Vagina (tissue), 2 donors: ENCODE measurements around the gene FCRLB. TPM values are rescaled to one million over a fixed set of nuclear protein-coding genes. Genes with fewer than 3 reads are reported as not detected.
"Not testable (repeated sequence)": the region's sequence is repeated elsewhere in the genome, so short reads cannot be mapped to it uniquely, and the experiment has no call there.

Experiments
- DNase-seq, 2 donors: peaks; one replicate each; pipeline ENCODE4 v3.0.0-alpha.2; 2017; ENCODE audit errors: extremely low spot score in 2 of 2
- H3K27ac ChIP-seq: fragments of 200-600 bp; sonication (generic); one replicate; pipeline ENCODE4 v1.5.1; 2019
- H3K27me3 ChIP-seq: fragments of 200-600 bp; sonication (generic); one replicate; pipeline ENCODE4 v1.5.1; 2019
- H3K36me3 ChIP-seq, 2 donors: fragments of 200-600 bp; sonication (generic); one replicate each; pipeline ENCODE4 v1.5.1; 2017 to 2019
- H3K4me1 ChIP-seq: fragments of 200-600 bp; sonication (generic); one replicate; pipeline ENCODE4 v1.5.1; 2019
- H3K4me3 ChIP-seq, 2 donors: fragments of 200-600 bp; sonication (generic); 1 replicate in 1 of 2; 2 replicates in 1 of 2; pipeline ENCODE4 v1.5.1; 2016 to 2019
- H3K9me3 ChIP-seq: fragments of 200-600 bp; sonication (generic); one replicate; pipeline ENCODE4 v1.5.1; 2019
- CTCF ChIP-seq, 3 experiments: fragments of 450-650 bp in 2 of 3; fragments of 200-600 bp in 1 of 3; sonication (generic) in 1 of 3; IDR thresholded peaks; one replicate each; pipeline ENCODE4 v1.5.1; 2017 to 2019; ENCODE audit warnings: antibody characterized with exemption in 3 of 3, mild to moderate bottlenecking in 2 of 3, moderate library complexity in 2 of 3
- POLR2A ChIP-seq, 2 donors: fragments of 450-650 bp; IDR thresholded peaks; one replicate each; pipeline ENCODE4 v1.6.1; 2017; ENCODE audit warnings: antibody characterized with exemption in 2 of 2, mild to moderate bottlenecking in 2 of 2, moderate library complexity in 2 of 2
- POLR2AphosphoS5 ChIP-seq, 2 donors: sonication (generic); formaldehyde crosslinking; IDR thresholded peaks; one replicate each; pipeline ENCODE4 v1.9.0; 2017; ENCODE audit warnings: antibody characterized with exemption in 2 of 2, mild to moderate bottlenecking in 2 of 2, low read depth in 1 of 2; ENCODE audit not compliant: insufficient read depth in 1 of 2
- intact Hi-C: fragments of 100-400 bp; cut with DNase I; formaldehyde crosslinking; loops from one replicate; pipeline ENCODE4 v1.15.1; 2023
- total RNA-seq: library from RNA; depleted of rRNA; stranded (reverse); fragments of >200 nt; gene quantifications from one replicate; pipeline ENCODE4 v1.2.3, GENCODE V29; 2016

FCRLB gene
- total RNA-seq, 1 donor from 2014 or later: not detected

GRCh38 chr1:161763522-161764098, 42.3 kb downstream of the FCRLB start:
- intact Hi-C loops: no loop called here
- peaks cover 22% of the 10 kb centered on the region for H3K4me1 ChIP-seq
- no peaks in the 10 kb centered on the region for H3K27me3 ChIP-seq
- DNase-seq: no peak
- H3K4me3 ChIP-seq: no peak overlapping the region
- H3K27ac ChIP-seq: no peak overlapping the region
- peaks cover 0 to 6% of the 10 kb centered on the region in 2 donors for H3K36me3 ChIP-seq
- H3K9me3 ChIP-seq: no peaks in the 10 kb centered on the region
- TF ChIP-seq CTCF (IDR thresholded peaks at IDR 0.05) (no peak), POLR2AphosphoS5 (IDR thresholded peaks at IDR 0.05; ENCODE audit: insufficient read depth in 1 of 2, low read depth in 1 of 2) (no peak), POLR2A (IDR thresholded peaks at IDR 0.05) (no peak)

GRCh38 chr1:161766102-161766981, 45.0 kb downstream of the FCRLB start, which contains the start of gene ATF6:
TSS of gene ATF6 (plus strand) at chr1:161766320. CDS start at chr1:161766361, 41 bp downstream.
- H3K9me3 ChIP-seq: no peaks in the 10 kb centered on the region
- intact Hi-C loops: no loop called here

GRCh38 chr1:161768461-161768860, 47.1 kb downstream of the FCRLB start:
- intact Hi-C loops: no loop called here
- no peak overlapping the region for H3K27ac ChIP-seq
- no peak for DNase-seq

More at GRCh38 chr1:161766102-161766981, 45.0 kb downstream of the FCRLB start, which contains the start of gene ATF6:
- peak in 1 of 2 donors; percentile 63 for TF ChIP-seq POLR2A (IDR thresholded peaks at IDR 0.05)
- peak; percentile 86 to 99 for TF ChIP-seq POLR2AphosphoS5 (IDR thresholded peaks at IDR 0.05; ENCODE audit: insufficient read depth in 1 of 2, low read depth in 1 of 2)
- TF ChIP-seq CTCF (IDR thresholded peaks at IDR 0.05): no peak
- peak in 1 of 2 donors; percentile 96 for DNase-seq
- Histone ChIP-seq H3K36me3 (no peaks in the 10 kb centered on the region), H3K4me3 (peak within 1 kb of the TSS; percentile 65 to 89), H3K27ac (peak within 1 kb of the TSS; percentile 74), H3K27me3 (no peaks in the 10 kb centered on the region), H3K4me1 (peaks cover 39% of the 10 kb centered on the region)

GRCh38 chr1:161768986-161769672, 47.8 kb downstream of the FCRLB start:
- H3K36me3 ChIP-seq: no peaks in the 10 kb centered on the region
- intact Hi-C loops: no loop called here
- no peak overlapping the region for H3K4me3 ChIP-seq
- TF ChIP-seq POLR2A (IDR thresholded peaks at IDR 0.05): no peak
- TF ChIP-seq CTCF (IDR thresholded peaks at IDR 0.05): no peak
- no peak for TF ChIP-seq POLR2AphosphoS5 (IDR thresholded peaks at IDR 0.05; ENCODE audit: insufficient read depth in 1 of 2, low read depth in 1 of 2)
- H3K4me1 ChIP-seq: peaks cover 58% of the 10 kb centered on the region
- H3K27me3 ChIP-seq: no peaks in the 10 kb centered on the region
- no peak for DNase-seq
- H3K27ac ChIP-seq: no peak overlapping the region
- H3K9me3 ChIP-seq: no peaks in the 10 kb centered on the region

More at GRCh38 chr1:161768461-161768860, 47.1 kb downstream of the FCRLB start:
- Histone ChIP-seq H3K4me1 (peaks cover 55% of the 10 kb centered on the region), H3K36me3 (no peaks in the 10 kb centered on the region), H3K4me3 (no peak overlapping the region), H3K9me3 (no peaks in the 10 kb centered on the region), H3K27me3 (no peaks in the 10 kb centered on the region)
- TF ChIP-seq CTCF (IDR thresholded peaks at IDR 0.05): no peak
- no peak for TF ChIP-seq POLR2AphosphoS5 (IDR thresholded peaks at IDR 0.05; ENCODE audit: insufficient read depth in 1 of 2, low read depth in 1 of 2)

GRCh38 chr1:161769673-161770045, 48.3 kb downstream of the FCRLB start:
- H3K27me3 ChIP-seq, H3K27ac ChIP-seq, DNase-seq, H3K4me3 ChIP-seq, intact Hi-C loops, H3K36me3 ChIP-seq, H3K9me3 ChIP-seq: not testable (repeated sequence)
- peaks cover 58% of the 10 kb centered on the region for H3K4me1 ChIP-seq
